Activated naive CD8-positive, alpha-beta T cell treated with anti-CD3 and anti-CD28 coated beads, Interleukin-2, amount 50 U/mL, for 24 hours (primary cell): Measurements from ENCODE around the gene UTF1.

Source experiments
- ATAC-seq: fragments of 150-1000 bp; cut with Tn5 transposase; one replicate; pipeline ENCODE4 v1.10.0; 2021
- DNase-seq: peaks from one replicate; pipeline ENCODE4 v3.0.0; 2021
- H3K27ac Mint-ChIP-seq: one replicate; pipeline ENCODE4 v1.8.0; 2021; ENCODE audit warnings: mild to moderate bottlenecking, mixed read lengths
- H3K27me3 Mint-ChIP-seq: one replicate; pipeline ENCODE4 v1.8.0; 2021; ENCODE audit warnings: mixed read lengths
- H3K36me3 Mint-ChIP-seq: one replicate; pipeline ENCODE4 v1.8.0; 2021; ENCODE audit warnings: low read depth, mixed read lengths
- H3K4me1 Mint-ChIP-seq: one replicate; pipeline ENCODE4 v1.8.0; 2021; ENCODE audit warnings: mixed read lengths
- H3K4me3 Mint-ChIP-seq: one replicate; pipeline ENCODE4 v1.8.0; 2021; ENCODE audit warnings: mild to moderate bottlenecking, moderate library complexity, mixed read lengths
- H3K9me3 Mint-ChIP-seq: one replicate; pipeline ENCODE4 v1.8.0; 2021; ENCODE audit warnings: mixed read lengths

The UTF1 gene

DNA sequence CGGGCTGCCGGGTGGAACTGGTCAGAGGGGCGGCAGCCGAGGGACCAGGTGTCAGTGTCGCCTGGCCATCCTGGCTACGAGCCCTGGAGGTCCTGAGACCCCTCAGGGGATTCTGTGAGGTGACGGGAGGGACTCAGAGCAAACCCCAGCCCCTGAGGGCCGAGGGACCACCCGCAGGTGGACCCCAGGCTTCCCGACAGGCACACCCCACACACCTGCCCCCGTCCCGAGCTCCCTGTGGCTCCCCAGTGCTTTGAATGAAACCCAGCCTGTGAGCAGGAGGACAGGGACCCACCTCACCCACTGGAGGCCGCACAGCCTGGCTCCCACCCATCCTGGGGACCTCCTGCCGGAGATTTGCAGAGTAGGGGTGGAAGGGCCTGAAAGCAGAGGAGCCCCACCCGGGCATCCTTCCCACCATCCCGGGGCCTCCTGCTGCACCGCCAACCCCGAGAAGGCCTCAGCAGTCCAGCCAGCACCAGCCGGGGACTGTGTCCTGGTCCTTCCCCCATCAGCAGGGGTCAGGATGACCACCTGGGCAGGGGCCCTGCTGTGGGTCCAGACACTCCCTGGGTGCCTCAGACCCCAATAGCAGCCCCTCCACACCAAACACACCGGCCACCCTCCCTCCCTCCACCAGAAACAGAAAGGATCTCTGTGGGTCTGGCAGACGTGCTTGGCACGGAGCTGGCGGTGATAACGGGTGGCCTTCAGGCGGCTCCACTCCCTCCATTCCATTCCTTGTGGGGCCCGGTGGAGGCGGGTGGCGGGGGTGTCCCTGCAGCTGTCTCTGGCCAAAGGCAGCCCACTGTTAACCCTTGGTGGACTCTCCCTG lies 21.6 kb downstream of the UTF1 start:
- ATAC-seq (no peak), DNase-seq (no peak)
- no peaks in the 10 kb centered on the region for H3K36me3 Mint-ChIP-seq
- H3K4me3 Mint-ChIP-seq = no peak overlapping the region
- H3K27me3 Mint-ChIP-seq = peaks cover 7% of the 10 kb centered on the region
- H3K4me1 Mint-ChIP-seq = peaks cover 2% of the 10 kb centered on the region
- no peaks in the 10 kb centered on the region for H3K9me3 Mint-ChIP-seq
- no peak overlapping the region for H3K27ac Mint-ChIP-seq

- ATAC-seq (no peak), DNase-seq (no peak)
- peaks cover 5% of the 10 kb centered on the region for H3K4me1 Mint-ChIP-seq
- no peak overlapping the region for H3K4me3 Mint-ChIP-seq
- H3K36me3 Mint-ChIP-seq = no peaks in the 10 kb centered on the region
- H3K9me3 Mint-ChIP-seq = no peaks in the 10 kb centered on the region
- H3K27ac Mint-ChIP-seq = no peak overlapping the region
- peaks cover 7% of the 10 kb centered on the region for H3K27me3 Mint-ChIP-seq
Observed at GRCh38 chr10:133252223-133252552, 22.2 kb downstream of the UTF1 start.

DNA sequence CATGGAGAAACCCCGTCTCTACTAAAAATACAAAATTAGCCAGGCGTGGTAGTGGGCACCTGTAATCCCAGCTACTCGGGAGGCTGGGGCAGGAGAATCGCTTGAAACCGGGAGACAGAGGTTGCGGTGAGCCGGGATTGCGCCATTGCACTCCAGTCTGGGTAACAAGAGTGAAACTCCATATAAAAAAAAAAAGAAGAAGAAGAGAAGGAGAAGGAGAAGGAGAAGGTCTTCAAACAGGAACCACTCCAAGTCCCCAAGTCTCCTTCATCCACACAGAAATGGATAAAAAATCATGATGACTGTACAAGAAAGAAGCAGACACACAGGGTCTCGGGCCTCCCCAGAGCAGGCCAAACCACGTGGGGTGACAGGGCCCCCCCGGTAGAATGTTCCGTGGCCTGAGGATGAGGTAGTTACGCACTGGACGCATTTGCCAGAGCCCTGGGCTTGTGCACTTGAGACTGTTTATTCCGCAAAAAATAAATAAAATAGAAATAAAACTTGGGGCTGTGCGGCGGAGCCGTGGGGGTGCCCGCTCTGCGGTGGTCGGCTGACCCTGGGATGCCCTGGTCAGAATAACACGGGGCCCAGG lies 23.4 kb downstream of the UTF1 start:
- H3K9me3 Mint-ChIP-seq = no peaks in the 10 kb centered on the region
- H3K27ac Mint-ChIP-seq = no peak overlapping the region
- no peaks in the 10 kb centered on the region for H3K36me3 Mint-ChIP-seq
- ATAC-seq = no peak
- H3K4me3 Mint-ChIP-seq = no peak overlapping the region
- H3K4me1 Mint-ChIP-seq = peaks cover 18% of the 10 kb centered on the region
- no peak for DNase-seq
- peaks cover 7% of the 10 kb centered on the region for H3K27me3 Mint-ChIP-seq

DNA sequence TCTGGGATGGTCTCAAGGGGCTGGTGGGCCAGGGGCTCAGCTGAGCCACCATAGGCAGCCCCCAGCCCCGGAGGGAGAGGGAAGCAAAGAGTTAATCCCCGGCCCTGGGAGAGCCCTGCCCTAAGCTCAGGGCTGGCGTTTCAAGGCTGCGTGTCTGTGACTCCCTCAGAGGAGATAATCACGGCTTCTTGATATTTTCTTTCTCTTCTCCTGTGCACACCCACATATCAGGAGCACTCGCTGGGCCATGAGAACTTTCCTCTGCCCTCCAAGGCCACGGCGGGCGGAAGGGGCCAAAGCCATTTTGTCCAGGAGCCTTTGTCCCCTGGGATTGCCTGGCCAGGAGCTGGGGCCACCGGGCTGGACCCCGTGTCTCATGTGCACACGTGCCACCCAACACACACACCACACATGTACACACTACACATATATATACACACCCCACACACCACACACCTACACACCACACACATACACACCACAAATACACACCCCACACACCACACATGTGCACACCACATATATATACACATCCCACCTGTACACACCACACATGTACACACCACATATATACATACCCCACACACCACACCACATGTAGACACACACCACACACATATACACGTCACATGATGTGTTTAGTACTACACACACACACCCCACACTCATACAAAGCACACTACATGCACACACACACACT lies 24.6 kb downstream of the UTF1 start:
- no peak for ATAC-seq
- H3K4me3 Mint-ChIP-seq = no peak overlapping the region
- H3K9me3 Mint-ChIP-seq = no peaks in the 10 kb centered on the region
- H3K27ac Mint-ChIP-seq = no peak overlapping the region
- peaks cover 10% of the 10 kb centered on the region for H3K27me3 Mint-ChIP-seq
- H3K36me3 Mint-ChIP-seq = peaks cover 3% of the 10 kb centered on the region
- DNase-seq = no peak
- H3K4me1 Mint-ChIP-seq = peaks cover 26% of the 10 kb centered on the region

GRCh38 chr10:133255323-133255722 lies 25.3 kb downstream of the UTF1 start:
- H3K9me3 Mint-ChIP-seq = no peaks in the 10 kb centered on the region
- H3K36me3 Mint-ChIP-seq = peaks cover 3% of the 10 kb centered on the region
- peaks cover 34% of the 10 kb centered on the region for H3K4me1 Mint-ChIP-seq
- H3K27ac Mint-ChIP-seq = no peak overlapping the region
- no peak overlapping the region for H3K4me3 Mint-ChIP-seq
- DNase-seq (no peak), ATAC-seq (no peak)
- peaks cover 7% of the 10 kb centered on the region for H3K27me3 Mint-ChIP-seq

- no peaks in the 10 kb centered on the region for H3K9me3 Mint-ChIP-seq
- ATAC-seq (peak; percentile 11), DNase-seq (peak; percentile 56)
- peaks cover 3% of the 10 kb centered on the region for H3K36me3 Mint-ChIP-seq
- peak overlapping the region; percentile 83 for H3K27ac Mint-ChIP-seq
- H3K4me1 Mint-ChIP-seq = peaks cover 45% of the 10 kb centered on the region
- H3K4me3 Mint-ChIP-seq = peak overlapping the region; percentile 57
- peaks cover 4% of the 10 kb centered on the region for H3K27me3 Mint-ChIP-seq
Observed at GRCh38 chr10:133257489-133258065, 27.6 kb downstream of the UTF1 start.

GRCh38 chr10:133258066-133258817 lies 28.2 kb downstream of the UTF1 start:
- peak overlapping the region; percentile 17 for H3K4me3 Mint-ChIP-seq
- H3K27me3 Mint-ChIP-seq = peaks cover 4% of the 10 kb centered on the region
- H3K36me3 Mint-ChIP-seq = peaks cover 4% of the 10 kb centered on the region
- peak overlapping the region; percentile 83 for H3K27ac Mint-ChIP-seq
- no peak for ATAC-seq
- H3K4me1 Mint-ChIP-seq = peaks cover 52% of the 10 kb centered on the region
- no peaks in the 10 kb centered on the region for H3K9me3 Mint-ChIP-seq
- peak; percentile 44 for DNase-seq

DNA sequence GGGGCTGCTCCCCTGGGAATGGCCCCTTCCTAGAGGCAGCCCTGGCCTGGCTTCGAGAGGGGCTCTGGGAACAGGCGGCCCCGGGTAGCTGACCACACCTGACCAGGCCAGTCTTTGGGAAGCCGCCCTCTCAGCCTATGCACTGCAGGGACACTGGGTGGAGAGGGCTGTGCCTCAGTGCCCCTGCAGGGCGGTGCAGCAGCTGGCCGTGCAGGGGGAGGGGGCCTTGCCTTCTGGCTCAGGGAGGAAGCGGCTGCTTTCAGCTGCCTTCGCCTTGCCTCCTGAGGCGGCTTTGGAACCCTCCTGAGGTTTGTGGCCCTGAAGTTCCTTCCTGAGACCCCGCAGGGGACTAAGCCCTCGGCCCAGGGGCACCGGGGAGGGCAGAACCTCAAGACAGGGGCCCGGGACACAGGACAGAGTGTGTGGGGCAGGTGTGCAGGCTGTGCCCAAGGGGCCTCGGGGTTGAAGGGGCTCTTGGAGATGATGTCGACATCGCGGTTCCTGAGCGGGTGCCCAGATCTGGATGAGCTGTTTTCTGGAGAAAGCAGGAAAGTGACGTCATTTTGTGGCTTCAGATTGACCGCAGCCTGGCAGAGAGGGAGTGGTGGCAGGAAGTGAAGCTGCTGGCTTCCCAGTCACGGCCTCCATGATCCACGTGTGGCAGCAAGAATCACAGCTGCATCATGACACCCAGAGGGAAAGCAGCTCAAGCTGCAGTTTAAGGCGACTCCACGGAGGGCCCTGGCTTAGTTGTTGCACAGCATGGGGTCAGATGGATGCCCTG lies 29.0 kb downstream of the UTF1 start:
- H3K27me3 Mint-ChIP-seq = peaks cover 4% of the 10 kb centered on the region
- H3K4me3 Mint-ChIP-seq = peak overlapping the region; percentile 79
- ATAC-seq (peak; percentile 71), DNase-seq (peak; percentile 91)
- H3K4me1 Mint-ChIP-seq = peaks cover 58% of the 10 kb centered on the region
- H3K27ac Mint-ChIP-seq = peak overlapping the region; percentile 99
- H3K9me3 Mint-ChIP-seq = no peaks in the 10 kb centered on the region
- H3K36me3 Mint-ChIP-seq = peaks cover 5% of the 10 kb centered on the region

DNA sequence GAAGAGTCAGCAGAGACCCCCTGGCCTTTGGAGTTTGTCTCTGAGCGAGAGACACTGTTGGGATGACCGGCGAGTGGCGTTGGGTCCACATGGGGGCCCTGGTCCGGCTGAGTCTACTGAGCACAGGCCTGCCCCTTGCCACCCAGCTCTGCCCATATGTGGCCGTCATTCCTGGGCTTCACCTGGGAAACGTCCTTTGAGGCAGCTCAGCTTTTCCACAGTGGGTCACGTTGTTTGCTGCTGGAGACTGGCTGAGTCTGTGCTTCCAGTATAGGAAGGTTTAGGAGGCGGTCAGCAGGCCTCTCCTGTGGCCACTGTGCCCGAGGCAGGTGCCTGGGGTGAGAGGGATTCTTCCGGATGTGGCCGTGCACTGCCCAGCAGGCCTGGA lies 29.6 kb downstream of the UTF1 start:
- Mint-ChIP-seq H3K27me3 (peaks cover 4% of the 10 kb centered on the region), H3K4me3 (peak overlapping the region; percentile 79), H3K36me3 (peaks cover 5% of the 10 kb centered on the region), H3K27ac (peak overlapping the region; percentile 99), H3K9me3 (no peaks in the 10 kb centered on the region), H3K4me1 (peaks cover 63% of the 10 kb centered on the region)
- no peak for DNase-seq
- no peak for ATAC-seq

- Mint-ChIP-seq H3K4me1 (peaks cover 71% of the 10 kb centered on the region), H3K36me3 (peaks cover 5% of the 10 kb centered on the region), H3K9me3 (no peaks in the 10 kb centered on the region), H3K27ac (peak overlapping the region; percentile 81), H3K27me3 (peaks cover 3% of the 10 kb centered on the region), H3K4me3 (peak overlapping the region; percentile 76)
- DNase-seq (peak; percentile 83), ATAC-seq (peak; percentile 64)
Observed at GRCh38 chr10:133260895-133261725, 31.1 kb downstream of the UTF1 start.

DNA sequence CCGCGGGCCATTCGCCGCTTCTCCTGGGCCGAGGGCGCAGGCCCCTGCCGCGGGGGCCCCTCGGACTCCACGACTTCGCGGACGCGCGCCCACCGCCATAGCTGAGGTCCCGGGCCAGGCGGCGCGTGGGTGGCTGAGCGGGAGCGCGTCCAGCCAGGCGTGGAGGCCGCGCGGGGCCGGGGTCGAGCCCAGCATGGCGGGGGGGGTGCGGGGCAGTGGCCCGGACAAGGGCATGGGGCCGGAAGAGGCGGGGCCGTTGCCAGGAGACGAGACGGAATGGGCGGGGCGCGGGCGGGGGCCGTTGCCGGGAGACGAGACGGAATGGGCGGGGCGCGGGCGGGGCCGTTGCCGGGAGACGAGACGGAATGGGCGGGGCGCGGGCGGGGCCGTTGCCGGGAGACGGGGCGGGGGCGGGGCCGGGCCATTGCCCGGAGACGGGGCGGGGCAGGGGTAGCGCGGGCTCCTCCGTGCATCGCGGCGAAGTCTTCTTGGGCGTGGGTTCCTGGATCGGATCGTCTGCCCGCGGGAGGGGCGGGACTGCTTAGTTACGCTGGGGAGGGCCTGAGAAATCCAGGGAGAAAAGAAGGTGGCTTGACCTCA lies 31.8 kb downstream of the UTF1 start:
- Mint-ChIP-seq H3K4me1 (peaks cover 69% of the 10 kb centered on the region), H3K36me3 (peaks cover 5% of the 10 kb centered on the region), H3K27me3 (peaks cover 3% of the 10 kb centered on the region), H3K4me3 (peak overlapping the region; percentile 76), H3K27ac (peak overlapping the region; percentile 81), H3K9me3 (no peaks in the 10 kb centered on the region)
- DNase-seq (peak; percentile 89), ATAC-seq (peak; percentile 30)

DNA sequence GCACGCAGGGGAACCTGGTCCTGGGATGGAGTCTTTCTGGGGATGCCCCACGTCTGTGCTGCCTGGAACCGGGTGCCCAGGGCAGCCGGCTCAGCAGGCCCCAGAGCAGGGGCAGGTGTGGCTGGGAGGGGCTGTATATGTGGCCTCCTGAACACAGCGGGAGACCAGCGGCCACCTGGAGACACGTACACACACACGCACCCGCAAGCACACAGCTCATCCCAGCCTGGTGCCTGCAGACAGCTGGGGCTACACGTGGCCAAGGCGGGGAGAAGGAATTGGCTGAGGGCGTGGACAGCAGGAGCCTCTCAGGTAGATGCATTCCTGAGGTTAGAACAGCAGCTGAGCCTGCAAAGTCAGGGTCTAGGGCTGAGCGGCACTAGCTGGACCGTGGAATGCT lies 32.7 kb downstream of the UTF1 start:
- H3K4me1 Mint-ChIP-seq = peaks cover 60% of the 10 kb centered on the region
- no peaks in the 10 kb centered on the region for H3K9me3 Mint-ChIP-seq
- H3K27me3 Mint-ChIP-seq = peaks cover 3% of the 10 kb centered on the region
- H3K27ac Mint-ChIP-seq = no peak overlapping the region
- peaks cover 5% of the 10 kb centered on the region for H3K36me3 Mint-ChIP-seq
- DNase-seq (no peak), ATAC-seq (no peak)
- peak overlapping the region; percentile 54 for H3K4me3 Mint-ChIP-seq

- ATAC-seq = no peak
- H3K27ac Mint-ChIP-seq = no peak overlapping the region
Observed at GRCh38 chr10:133263674-133264073, 33.7 kb downstream of the UTF1 start.

More at GRCh38 chr10:133263674-133264073, 33.7 kb downstream of the UTF1 start:
- Mint-ChIP-seq H3K9me3 (no peaks in the 10 kb centered on the region), H3K4me1 (peaks cover 52% of the 10 kb centered on the region), H3K4me3 (no peak overlapping the region), H3K27me3 (peaks cover 3% of the 10 kb centered on the region), H3K36me3 (peaks cover 5% of the 10 kb centered on the region)
- DNase-seq = no peak
